SK-N-SH treated with all-trans-retinoic acid at 6 μM for 48 hours (cell line): Measurements from ENCODE around the gene CDH20.

ENCODE experiments used
- ARNTL ChIP-seq: fragments of 450-650 bp; formaldehyde crosslinking; IDR thresholded peaks from 2 replicates; pipeline ENCODE4 v1.5.0; 2020; ENCODE audit warnings: low read depth, mild to moderate bottlenecking, moderate library complexity, borderline replicate concordance
- BACH2 ChIP-seq: fragments of 250-450 bp; sonication (Bioruptor Pico); IDR thresholded peaks from 2 replicates; pipeline ENCODE4 v1.9.0; 2021; ENCODE audit warnings: mild to moderate bottlenecking, borderline replicate concordance
- CREB5 ChIP-seq: fragments of 250-450 bp; sonication (Bioruptor Pico); IDR thresholded peaks from 2 replicates; pipeline ENCODE4 v1.5.1; 2020; ENCODE audit warnings: low read depth, mild to moderate bottlenecking, moderate library complexity
- CSDC2 ChIP-seq: fragments of 250-450 bp; sonication (Bioruptor Pico); IDR thresholded peaks from 2 replicates; pipeline ENCODE4 v1.5.0; 2020; ENCODE audit warnings: mild to moderate bottlenecking, moderate library complexity
- ISL1 ChIP-seq: fragments of 250-450 bp; sonication (Bioruptor Pico); IDR thresholded peaks from 2 replicates; pipeline ENCODE4 v2.1.2; 2022; ENCODE audit warnings: mild to moderate bottlenecking, moderate library complexity
- OSR1 ChIP-seq: fragments of 250-450 bp; sonication (Bioruptor Pico); IDR thresholded peaks from 2 replicates; pipeline ENCODE4 v1.8.0; 2022; ENCODE audit warnings: moderate library complexity, mild to moderate bottlenecking, inconsistent platforms
- PATZ1 ChIP-seq: fragments of 250-450 bp; sonication (Bioruptor Pico); IDR thresholded peaks from 2 replicates; pipeline ENCODE4 v1.8.0; 2020; ENCODE audit warnings: mild to moderate bottlenecking, moderate library complexity, borderline replicate concordance
- POU6F1 ChIP-seq: fragments of 250-450 bp; sonication (Bioruptor Pico); IDR thresholded peaks from 2 replicates; pipeline ENCODE4 v1.8.0; 2021; ENCODE audit warnings: low read depth, mild to moderate bottlenecking, moderate library complexity, borderline replicate concordance
- RARB ChIP-seq: fragments of 250-450 bp; sonication (Bioruptor Pico); IDR thresholded peaks from 2 replicates; pipeline ENCODE4 v1.8.0; 2021; ENCODE audit warnings: mild to moderate bottlenecking, moderate library complexity
- SNAI2 ChIP-seq: fragments of 250-450 bp; sonication (Bioruptor Pico); IDR thresholded peaks from 2 replicates; pipeline ENCODE4 v1.5.0; 2020; ENCODE audit warnings: mild to moderate bottlenecking, moderate library complexity
- TSHZ2 ChIP-seq: fragments of 250-450 bp; sonication (Bioruptor Pico); IDR thresholded peaks from 2 replicates; pipeline ENCODE4 v1.5.0; 2020; ENCODE audit warnings: mild to moderate bottlenecking, moderate library complexity
- ZFP3 ChIP-seq: fragments of 250-450 bp; sonication (Bioruptor Pico); IDR thresholded peaks from 2 replicates; pipeline ENCODE4 v1.5.0; 2020; ENCODE audit warnings: mild to moderate bottlenecking, moderate library complexity
- ZFP30 ChIP-seq: fragments of 450-650 bp; formaldehyde crosslinking; IDR thresholded peaks from 2 replicates; pipeline ENCODE4 v1.5.0; 2022; ENCODE audit warnings: mild to moderate bottlenecking, moderate library complexity
- ZNF70 ChIP-seq: fragments of 450-650 bp; formaldehyde crosslinking; IDR thresholded peaks from 2 replicates; pipeline ENCODE4 v1.5.0; 2020; ENCODE audit warnings: mild to moderate bottlenecking, moderate library complexity

GRCh38 chr18:61364953-61365352 is 31.7 kb downstream of the CDH20 start:
- TF ChIP-seq ZNF70 (CRISPR knock-in tag) (no peak), RARB (CRISPR knock-in tag) (no peak), PATZ1 (CRISPR knock-in tag) (no peak), SNAI2 (CRISPR knock-in tag) (no peak), ARNTL (no peak), OSR1 (CRISPR knock-in tag) (no peak), ISL1 (CRISPR knock-in tag) (no peak), CSDC2 (CRISPR knock-in tag) (no peak), CREB5 (CRISPR knock-in tag) (no peak), ZFP30 (CRISPR knock-in tag) (no peak), POU6F1 (CRISPR knock-in tag) (no peak), BACH2 (CRISPR knock-in tag) (no peak), TSHZ2 (CRISPR knock-in tag) (no peak), ZFP3 (CRISPR knock-in tag) (no peak)
